ENCODE data around the gene SAMD7.
A peak's percentile ranks its signal among the peaks of the same experiment; 100 is the strongest.

SAMD7 gene

GRCh38 chr3:169966428-169966950 lies 55.1 kb downstream of the SAMD7 start, which contains the start of gene SEC62:
Gene SEC62 (plus strand): TSS chr3:169966807. CDS start chr3:169966823, 16 bp downstream.
- DNase-seq (ENCODE audit: low read depth in 2 of 2): peak; percentile 81 to 82

DNA sequence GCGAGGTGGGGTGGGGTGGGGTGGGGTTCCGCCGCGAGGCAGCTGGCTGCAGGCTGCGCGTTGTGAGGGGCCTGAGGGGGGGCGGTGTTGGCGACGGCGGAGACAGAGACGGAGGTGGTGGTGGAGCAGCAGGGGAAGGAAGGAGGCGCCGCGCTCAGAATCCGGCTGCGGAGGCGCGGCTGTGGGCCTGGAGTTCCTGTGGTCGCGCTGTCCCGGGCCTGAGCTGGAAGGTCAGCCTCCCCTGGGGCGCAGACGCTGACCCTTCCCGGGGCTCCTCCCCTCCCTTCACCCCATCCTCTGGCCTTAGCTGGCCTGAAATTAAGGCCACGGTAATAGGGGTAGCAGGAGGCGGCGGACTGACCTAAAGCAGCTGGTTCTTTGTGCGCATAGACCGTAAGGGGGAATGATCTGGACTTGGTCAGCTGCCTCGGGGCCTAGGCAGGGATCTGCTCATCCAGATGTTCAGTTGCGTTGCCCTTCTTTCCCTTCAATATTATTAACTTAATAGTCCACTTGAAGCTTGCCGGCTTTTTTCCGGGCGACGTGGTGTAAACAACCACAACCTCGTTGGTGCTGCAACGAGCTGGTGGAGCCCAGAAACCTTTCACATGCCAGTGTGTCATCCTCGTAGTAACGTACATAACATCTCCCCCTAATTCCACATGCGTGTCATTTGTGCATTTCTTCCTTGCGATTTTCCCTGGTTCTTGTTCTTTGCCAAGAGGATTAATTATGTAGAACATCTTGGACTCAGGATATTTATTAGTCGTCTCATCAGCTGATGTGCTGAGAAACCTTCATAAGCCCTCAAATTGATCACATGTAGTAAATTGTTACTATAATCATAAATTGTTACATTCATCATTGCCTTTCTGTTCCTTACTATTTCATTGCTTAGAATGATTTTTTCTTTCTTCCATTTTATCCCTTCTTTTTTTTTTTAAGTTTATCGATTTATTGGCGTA lies 55.9 kb downstream of the SAMD7 start:
- DNase-seq (ENCODE audit: low read depth in 2 of 2): no peak

- no peak for DNase-seq (ENCODE audit: low read depth in 2 of 2)
These were observed 57.0 kb downstream of the SAMD7 start for GRCh38 chr3:169968224-169968885.

DNA sequence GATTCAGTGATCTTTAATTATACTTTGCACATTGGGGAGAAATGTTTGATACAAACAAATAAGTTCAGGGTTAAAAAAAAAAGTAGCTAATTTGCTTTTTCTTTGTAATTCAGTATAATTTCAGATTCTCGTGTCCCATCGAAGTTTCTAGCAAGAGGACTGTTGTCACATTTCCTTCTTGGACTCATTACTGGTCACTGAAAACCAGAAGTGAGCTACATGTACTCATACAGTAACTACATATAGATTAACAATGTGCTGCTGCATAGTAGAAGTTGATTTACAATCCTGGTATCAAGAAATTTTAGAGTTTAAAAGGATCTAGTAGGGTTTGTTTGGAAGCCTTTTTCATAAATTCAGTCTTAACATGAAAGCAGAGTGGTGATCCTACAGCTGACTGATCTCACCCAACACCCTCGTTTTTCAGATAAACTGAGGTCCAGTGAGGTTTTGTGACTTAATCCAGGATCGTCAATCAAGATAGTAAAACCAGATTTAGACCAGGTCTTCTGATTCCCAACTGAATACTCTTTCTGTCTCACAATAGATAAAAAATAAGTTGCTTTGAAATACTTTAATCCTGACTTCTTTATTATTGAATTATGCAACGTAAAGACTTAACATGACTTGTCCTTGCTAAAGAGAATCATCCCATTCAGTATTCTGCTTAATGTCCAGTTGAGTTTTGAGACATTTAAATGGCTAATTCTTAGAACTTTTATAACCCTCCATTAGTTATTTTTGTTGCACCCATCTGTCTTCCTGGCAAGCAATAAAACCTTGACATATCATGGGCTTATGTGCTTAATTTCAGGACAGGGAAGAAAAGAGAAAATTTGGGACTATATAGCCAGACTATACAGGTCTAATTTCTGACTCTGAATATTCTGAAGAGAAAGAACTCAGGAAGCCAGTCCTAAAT lies 58.1 kb downstream of the SAMD7 start:
- no peak for DNase-seq (ENCODE audit: low read depth in 2 of 2)

- no peak for DNase-seq (ENCODE audit: low read depth in 2 of 2)
These were observed 59.5 kb downstream of the SAMD7 start for GRCh38 chr3:169970847-169971246.

- no peak for DNase-seq (ENCODE audit: low read depth in 2 of 2)
These were observed 60.1 kb downstream of the SAMD7 start for GRCh38 chr3:169971522-169971921.

- no peak for DNase-seq (ENCODE audit: low read depth in 2 of 2)
These were observed 68.7 kb downstream of the SAMD7 start for GRCh38 chr3:169980055-169980454.

DNA sequence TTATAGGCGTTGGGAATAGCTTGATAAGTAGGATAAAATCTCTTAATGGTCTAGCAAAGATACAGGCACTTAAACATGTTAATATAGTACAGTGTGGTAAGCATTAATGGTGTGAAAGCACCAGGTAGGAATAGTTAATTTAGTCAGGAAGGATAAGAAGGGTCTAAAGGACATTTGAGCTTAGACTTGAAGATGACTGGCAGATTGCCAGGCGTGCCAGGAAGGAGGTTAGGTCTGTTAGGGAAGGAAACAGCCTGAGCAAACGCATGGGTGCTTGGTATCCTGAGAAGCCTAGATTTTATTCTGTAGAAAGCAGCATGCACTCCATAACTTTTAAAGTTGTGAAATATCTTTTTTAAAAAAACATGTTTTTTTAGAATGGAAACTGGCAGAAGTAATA lies 72.9 kb downstream of the SAMD7 start:
- no peak for DNase-seq (ENCODE audit: low read depth in 2 of 2)
